ENCODE results near the gene FAM124A.

The FAM124A gene

GRCh38 chr13:51243832-51244231 lies 21.6 kb downstream of the FAM124A start:
- H3K27me3 Mint-ChIP-seq (ENCODE audit: low read depth): peaks cover 11% of the 10 kb centered on the region
- no peak for TF ChIP-seq CTCF (IDR thresholded peaks at IDR 0.05; ENCODE audit: unreplicated experiment in 3 of 3)
- H3K4me1 Mint-ChIP-seq: peaks cover 24% of the 10 kb centered on the region
- no peak overlapping the region for H3K4me3 Mint-ChIP-seq
- no peaks in the 10 kb centered on the region for H3K36me3 Mint-ChIP-seq (ENCODE audit: low read depth)
- no peaks in the 10 kb centered on the region for H3K9me3 Mint-ChIP-seq
- H3K27ac Mint-ChIP-seq: peak overlapping the region in 2 of 3 experiments; percentile 13 to 77

- Mint-ChIP-seq H3K9me3 (no peaks in the 10 kb centered on the region), H3K27ac (peak overlapping the region in 1 of 3 experiments; percentile 77), H3K4me3 (no peak overlapping the region), H3K4me1 (peaks cover 24% of the 10 kb centered on the region), H3K36me3 (ENCODE audit: low read depth) (no peaks in the 10 kb centered on the region), H3K27me3 (ENCODE audit: low read depth) (peaks cover 11% of the 10 kb centered on the region)
- no peak for TF ChIP-seq CTCF (IDR thresholded peaks at IDR 0.05; ENCODE audit: unreplicated experiment in 3 of 3)
Observed at GRCh38 chr13:51244637-51245405, 22.6 kb downstream of the FAM124A start.

DNA sequence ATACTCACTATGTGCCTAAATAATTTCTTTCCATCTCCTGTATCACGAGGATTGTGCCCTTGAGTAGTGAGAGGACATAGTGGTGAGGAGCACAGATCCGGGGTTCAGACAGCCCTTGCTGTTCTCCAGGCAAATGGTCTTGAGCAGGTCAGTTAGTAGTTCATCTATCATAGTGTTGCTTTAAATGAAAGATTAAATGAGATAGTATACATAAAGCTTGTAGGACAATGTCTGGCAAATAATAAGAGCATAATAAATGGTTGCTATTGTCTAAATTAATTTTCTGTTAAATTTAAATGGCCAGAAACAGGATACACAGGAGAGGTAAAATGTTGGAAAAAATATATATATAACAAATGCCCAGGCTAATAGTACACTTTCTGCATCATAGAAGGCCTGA lies 23.4 kb downstream of the FAM124A start:
- Mint-ChIP-seq H3K4me3 (no peak overlapping the region), H3K4me1 (peaks cover 24% of the 10 kb centered on the region), H3K36me3 (ENCODE audit: low read depth) (no peaks in the 10 kb centered on the region), H3K9me3 (no peaks in the 10 kb centered on the region), H3K27me3 (ENCODE audit: low read depth) (peaks cover 11% of the 10 kb centered on the region), H3K27ac (no peak overlapping the region)
- no peak for TF ChIP-seq CTCF (IDR thresholded peaks at IDR 0.05; ENCODE audit: unreplicated experiment in 3 of 3)

DNA sequence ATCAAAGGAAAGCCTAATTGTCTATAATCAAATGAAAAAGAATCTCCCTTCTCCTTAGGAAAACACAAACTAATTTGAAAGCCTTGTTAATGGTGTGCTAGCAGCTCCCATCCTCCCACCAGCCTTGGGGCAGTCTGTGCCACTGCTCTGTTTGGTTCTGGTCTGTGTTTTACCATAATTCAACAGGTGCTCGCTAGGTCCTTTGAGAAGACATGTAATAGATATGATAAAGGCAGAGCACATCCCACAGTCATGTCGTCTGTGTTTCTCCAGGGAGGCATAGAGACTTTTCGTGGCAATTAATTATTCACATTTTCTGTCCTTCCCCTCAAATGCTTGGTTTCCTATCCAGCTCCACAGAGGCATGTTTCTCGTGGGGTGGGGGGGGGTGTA lies 23.8 kb downstream of the FAM124A start:
- no peaks in the 10 kb centered on the region for H3K36me3 Mint-ChIP-seq (ENCODE audit: low read depth)
- H3K4me1 Mint-ChIP-seq: peaks cover 24% of the 10 kb centered on the region
- peak overlapping the region in 1 of 3 experiments; percentile 86 for H3K27ac Mint-ChIP-seq
- H3K4me3 Mint-ChIP-seq: no peak overlapping the region
- no peak for TF ChIP-seq CTCF (IDR thresholded peaks at IDR 0.05; ENCODE audit: unreplicated experiment in 3 of 3)
- no peaks in the 10 kb centered on the region for H3K9me3 Mint-ChIP-seq
- peaks cover 11% of the 10 kb centered on the region for H3K27me3 Mint-ChIP-seq (ENCODE audit: low read depth)

GRCh38 chr13:51246418-51247277 lies 24.4 kb downstream of the FAM124A start:
- H3K36me3 Mint-ChIP-seq (ENCODE audit: low read depth): no peaks in the 10 kb centered on the region
- peaks cover 24% of the 10 kb centered on the region for H3K4me1 Mint-ChIP-seq
- peaks cover 11% of the 10 kb centered on the region for H3K27me3 Mint-ChIP-seq (ENCODE audit: low read depth)
- peak overlapping the region in 1 of 3 experiments; percentile 86 for H3K27ac Mint-ChIP-seq
- no peak for TF ChIP-seq CTCF (IDR thresholded peaks at IDR 0.05; ENCODE audit: unreplicated experiment in 3 of 3)
- no peak overlapping the region for H3K4me3 Mint-ChIP-seq
- H3K9me3 Mint-ChIP-seq: no peaks in the 10 kb centered on the region

Measured in nephron (organoid).